NOMO-1 treated with dmso at 0.1 percent for 144 hours (cell line): Measurements from ENCODE around the gene PLA2G12B.
"Not testable (repeated sequence)": the region's sequence is repeated elsewhere in the genome, so short reads cannot be mapped to it uniquely, and the experiment has no call there.

Source experiments
- DNase-seq: peaks from one replicate; lab custom pipeline; 2025; ENCODE audit not compliant: unreplicated experiment; lab: John Stamatoyannopoulos, UW

PLA2G12B gene

DNA sequence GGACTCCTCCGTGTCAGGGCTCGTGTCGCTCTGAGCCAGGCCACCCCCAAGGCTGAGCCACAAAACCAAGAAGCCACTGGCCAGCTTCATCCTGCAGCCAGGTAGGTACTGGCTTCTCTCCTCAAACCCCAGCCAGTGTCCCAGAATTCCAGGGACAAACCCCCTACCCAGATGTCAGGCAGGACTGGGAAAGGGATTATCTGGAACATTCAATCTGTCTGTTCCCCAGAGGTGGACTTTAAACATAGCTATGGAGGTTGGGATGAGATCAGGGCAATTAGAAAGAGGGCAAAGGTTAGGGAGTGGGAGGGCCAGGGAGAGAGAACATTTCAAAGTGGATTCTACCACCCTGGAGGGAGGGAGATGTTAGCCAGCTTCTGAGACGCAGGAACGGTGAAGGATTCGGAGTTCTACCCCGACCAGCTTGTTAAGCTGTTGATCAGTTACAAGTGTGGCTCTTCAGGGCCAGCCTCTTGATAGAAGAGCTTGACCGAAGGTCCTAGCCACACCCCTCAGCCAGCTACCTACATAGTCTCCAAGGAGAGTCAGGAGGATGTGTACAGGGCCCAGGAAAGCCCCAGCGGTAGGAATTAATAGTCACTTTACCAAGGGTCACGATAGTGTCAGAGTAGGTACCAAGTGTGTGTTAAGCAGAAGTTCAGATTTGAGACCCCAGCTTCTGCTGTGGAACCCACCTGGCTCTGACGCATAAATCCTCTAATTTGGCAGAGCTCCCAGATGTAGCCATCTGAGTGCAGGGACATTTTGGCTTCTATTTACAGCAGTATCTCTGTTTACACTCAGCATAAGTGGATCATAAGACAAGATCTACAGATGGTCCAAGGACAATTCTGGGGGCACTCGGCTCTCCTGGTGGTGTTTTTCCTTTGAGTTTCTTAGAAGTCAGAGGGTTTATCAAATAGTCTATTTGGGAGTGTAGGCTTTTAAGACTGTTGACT lies at the start of gene PLA2G12B:
TSS of gene PLA2G12B (minus strand) at position 211 of the 959 bp plus-strand sequence. CDS start at position 90, 121 bp downstream.
- no peak for DNase-seq

DNA sequence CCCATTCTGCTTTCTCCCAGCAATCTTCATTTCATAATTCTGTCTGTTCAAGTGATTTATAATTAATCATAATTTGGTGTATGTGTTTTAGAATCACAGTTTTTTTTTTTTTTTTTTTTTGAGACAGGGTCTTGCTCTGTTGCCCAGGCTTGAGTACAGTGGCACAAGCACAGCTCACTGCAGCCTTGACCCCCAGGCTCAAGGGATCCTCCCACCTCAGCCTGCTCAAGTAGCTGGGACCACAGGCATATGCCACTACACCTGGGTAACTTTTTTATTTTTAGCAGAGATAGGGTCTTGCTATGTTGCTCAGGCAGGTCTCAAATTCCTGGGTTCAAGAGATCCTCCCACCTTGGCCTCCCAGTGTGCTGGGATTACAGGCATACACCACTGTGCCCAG lies 49.2 kb upstream of the PLA2G12B start:
- DNase-seq: no peak

GRCh38 chr10:73000973-73001372 lies 46.4 kb upstream of the PLA2G12B start:
- DNase-seq: no peak

- no peak for DNase-seq
These were observed 42.5 kb upstream of the PLA2G12B start for GRCh38 chr10:72997099-72997498.

- not testable (repeated sequence) for DNase-seq
These were observed 40.9 kb upstream of the PLA2G12B start for GRCh38 chr10:72995459-72995858.

DNA sequence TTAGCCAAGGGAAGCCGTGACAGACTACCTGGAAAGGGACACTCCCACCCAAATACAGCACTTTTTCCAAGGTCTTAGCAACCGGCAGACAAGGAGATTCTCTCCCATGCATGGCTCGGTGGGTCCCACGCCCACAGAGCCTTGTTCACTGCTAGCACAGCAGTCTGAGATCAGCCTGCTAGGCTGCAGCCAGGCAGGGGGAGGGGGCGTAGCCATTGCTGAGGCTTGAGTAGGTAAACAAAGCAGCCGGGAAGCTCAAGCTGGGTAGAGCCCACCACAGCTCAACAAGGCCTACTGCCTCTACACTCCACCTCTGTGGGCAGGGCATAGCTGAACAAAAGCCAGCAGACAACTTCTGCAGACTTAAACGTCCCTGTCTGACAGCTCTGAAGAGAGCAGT lies 35.2 kb upstream of the PLA2G12B start:
- not testable (repeated sequence) for DNase-seq

- DNase-seq: not testable (repeated sequence)
These were observed 30.0 kb upstream of the PLA2G12B start for GRCh38 chr10:72984618-72985017.

- DNase-seq: no peak
These were observed 27.4 kb upstream of the PLA2G12B start for GRCh38 chr10:72981882-72982529.

- no peak for DNase-seq
These were observed 26.6 kb upstream of the PLA2G12B start for GRCh38 chr10:72981028-72981881.

DNA sequence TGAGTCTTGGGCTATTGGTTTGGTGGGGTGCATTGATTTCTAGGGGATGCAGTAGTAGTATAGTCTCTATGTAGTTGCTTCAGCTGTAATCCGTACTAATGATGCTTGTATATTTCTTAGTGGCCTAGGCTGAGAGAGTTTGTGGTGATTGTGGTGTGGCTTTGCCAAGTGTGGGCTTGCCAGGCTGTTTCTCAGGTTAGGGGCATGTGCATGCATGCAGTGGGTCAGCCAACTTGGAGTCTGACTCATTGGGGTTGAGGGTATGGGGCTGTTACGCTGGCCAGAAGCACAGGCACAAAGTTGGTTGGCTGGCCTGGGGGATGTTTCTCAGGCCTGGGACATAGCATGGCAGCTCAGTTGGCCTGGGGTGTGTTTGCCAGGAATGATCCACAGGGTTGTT lies 25.7 kb upstream of the PLA2G12B start:
- DNase-seq: no peak

DNA sequence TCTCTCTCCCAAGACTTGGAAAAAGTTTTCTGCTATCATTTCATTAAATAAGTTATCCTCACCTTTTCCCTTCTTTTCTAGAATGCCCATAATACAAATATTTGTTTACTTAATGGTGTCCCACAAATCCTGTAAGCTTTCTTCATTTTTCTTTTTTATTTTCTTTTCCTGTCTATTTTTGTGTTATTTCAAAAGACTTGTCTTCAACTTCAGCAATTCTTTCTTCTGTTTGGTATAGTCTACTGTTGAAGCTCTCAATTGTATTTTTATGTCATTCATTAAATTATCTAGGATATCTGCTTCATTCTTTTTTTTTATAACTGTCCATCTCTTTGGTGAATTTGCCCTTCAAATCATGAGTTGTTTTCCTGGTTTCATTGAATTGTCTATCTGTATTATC lies 25.1 kb upstream of the PLA2G12B start:
- no peak for DNase-seq

GRCh38 chr10:72976886-72977285 lies 22.3 kb upstream of the PLA2G12B start:
- no peak for DNase-seq

DNA sequence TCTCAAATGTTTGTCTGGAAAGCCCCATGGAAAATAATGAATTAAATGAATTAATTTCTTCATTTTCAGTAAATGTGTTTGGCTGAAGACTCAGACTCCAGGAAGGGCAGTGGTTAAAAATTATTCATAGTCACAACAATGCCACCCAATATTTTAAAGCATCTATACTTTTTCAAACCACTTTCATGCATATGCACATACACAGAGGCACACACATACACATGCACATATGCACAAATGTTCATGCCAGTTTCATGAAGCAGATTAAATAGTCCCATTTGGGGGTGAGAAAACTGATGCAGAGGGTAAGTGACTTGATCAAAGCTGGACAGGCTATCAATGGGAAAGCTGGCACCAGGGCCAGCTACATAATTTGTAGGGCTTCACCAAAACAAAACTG lies 1.4 kb upstream of the PLA2G12B start:
- DNase-seq: no peak

- no peak for DNase-seq
These were observed 393 bp downstream of the PLA2G12B start for GRCh38 chr10:72954230-72954595.

DNA sequence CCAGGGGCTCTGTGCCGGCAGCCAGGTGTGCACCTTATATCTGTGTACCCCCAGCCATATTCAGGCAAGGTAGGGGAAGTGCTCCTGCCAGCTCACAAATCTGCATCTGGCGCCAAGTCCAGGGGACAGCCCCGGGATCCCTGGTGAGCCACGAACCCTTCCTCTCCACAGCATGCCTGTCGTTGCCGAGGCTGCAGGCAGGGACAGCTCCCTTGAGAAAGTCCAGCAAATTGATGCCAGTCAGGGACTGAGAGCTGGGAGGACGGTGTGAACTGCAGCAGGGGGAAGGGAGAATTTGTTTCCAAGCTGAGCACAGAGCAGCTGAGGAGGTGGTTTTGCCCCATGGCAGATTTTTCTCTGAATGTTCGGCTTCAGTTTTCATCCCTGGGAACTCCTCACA lies 919 bp downstream of the PLA2G12B start:
- no peak for DNase-seq

DNA sequence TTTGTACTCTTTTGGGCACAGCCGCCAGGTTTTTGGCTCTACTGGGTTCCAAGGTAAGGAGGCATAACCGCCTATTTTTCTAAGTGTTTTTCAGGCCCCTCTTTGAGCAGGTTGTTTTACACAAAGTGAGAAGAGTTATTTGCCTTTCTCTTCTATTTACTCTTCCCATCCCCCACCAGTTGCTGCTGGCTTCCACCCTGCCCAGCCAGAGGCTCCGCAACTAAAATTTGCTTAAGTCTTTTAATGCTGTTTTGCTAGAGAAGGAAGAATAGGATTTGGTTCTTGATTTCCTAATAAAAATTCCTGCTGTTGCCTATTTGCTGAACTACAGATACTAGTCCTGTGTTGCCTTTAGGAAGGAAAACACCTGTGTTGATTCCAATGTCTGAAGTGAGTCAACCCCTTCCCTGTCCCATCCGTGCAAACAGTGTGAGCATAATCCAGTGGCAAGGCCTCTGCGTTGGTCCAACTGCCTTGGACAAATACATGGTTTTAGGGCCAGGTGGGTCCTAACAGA lies 1.9 kb downstream of the PLA2G12B start:
- no peak for DNase-seq

- DNase-seq: no peak
These were observed 2.4 kb downstream of the PLA2G12B start for GRCh38 chr10:72952189-72952588.

GRCh38 chr10:72951760-72952159 lies 2.8 kb downstream of the PLA2G12B start:
- no peak for DNase-seq

GRCh38 chr10:72948762-72949161 lies 5.8 kb downstream of the PLA2G12B start:
- DNase-seq: no peak

- no peak for DNase-seq
These were observed 7.6 kb downstream of the PLA2G12B start for GRCh38 chr10:72946963-72947362.
